Mononuclear cell (primary cell): ENCODE results near the gene PJA1. TPM values are rescaled to one million over a fixed set of nuclear protein-coding genes. Genes with fewer than 3 reads are reported as not detected.

Experiments used
- H3K27me3 ChIP-seq: 2 replicates; pipeline ENCODE4 v1.6.0; 2011; ENCODE audit warnings: low read length, control low read depth; ENCODE audit not compliant: insufficient read depth
- H3K4me1 ChIP-seq: 2 replicates; pipeline ENCODE4 v1.5.1; 2011; ENCODE audit warnings: mild to moderate bottlenecking, low read length, control low read depth; ENCODE audit not compliant: insufficient read depth
- H3K4me3 ChIP-seq: 2 replicates; pipeline ENCODE4 v1.5.1; 2011; ENCODE audit warnings: mild to moderate bottlenecking, low read length, moderate library complexity
- H3K9me3 ChIP-seq: 2 replicates; pipeline ENCODE4 v1.5.1; 2011; ENCODE audit warnings: low read depth, mild to moderate bottlenecking, control low read depth, low read length
- total RNA-seq: library from RNA; depleted of rRNA; stranded (reverse); fragments of >200 nt; gene quantifications from one replicate; pipeline ENCODE4 v1.2.3, GENCODE V29; 2012

PJA1 gene
- total RNA-seq, 1 donor: 15.8 TPM

DNA sequence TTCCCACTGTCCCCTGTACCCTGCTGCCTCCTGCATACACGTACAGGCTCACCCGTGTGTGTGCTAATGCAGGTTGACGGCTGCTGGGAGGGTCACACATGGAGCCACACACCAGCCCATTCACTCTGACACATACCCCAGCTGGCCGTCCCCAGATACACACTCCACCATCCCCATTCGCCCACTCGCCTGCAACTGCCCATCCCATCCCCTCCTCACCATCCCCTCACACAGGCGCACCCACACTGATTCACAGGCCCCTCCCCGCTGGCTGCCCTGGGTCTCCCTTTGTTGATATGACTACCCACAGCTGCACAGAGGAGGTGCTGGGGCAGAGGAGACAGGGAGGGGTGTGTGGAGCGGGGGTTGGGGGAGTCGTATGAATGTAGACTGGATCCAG lies 25.7 kb downstream of the PJA1 start:
- Histone ChIP-seq H3K27me3 (no peaks in the 10 kb centered on the region), H3K4me1 (no peaks in the 10 kb centered on the region), H3K4me3 (no peak overlapping the region), H3K9me3 (no peaks in the 10 kb centered on the region)

DNA sequence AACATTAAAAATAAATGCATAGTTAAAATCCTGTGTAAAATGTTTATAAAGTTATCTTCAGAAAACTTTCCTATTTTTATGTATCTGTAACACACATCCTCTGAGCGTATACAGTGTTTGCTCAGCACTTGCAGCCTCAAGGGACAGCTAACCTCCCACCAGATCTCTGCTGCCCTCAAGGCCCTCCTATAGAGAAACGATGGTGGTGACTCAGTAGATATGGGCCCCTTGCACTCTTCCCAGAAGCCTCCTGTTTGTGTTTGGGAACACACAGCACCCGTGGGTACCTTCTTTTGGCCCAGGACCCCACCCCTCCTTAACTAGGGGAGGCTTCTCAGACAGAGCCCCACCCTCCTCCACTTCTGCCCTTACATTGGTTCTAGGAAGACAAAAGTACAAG lies 26.7 kb downstream of the PJA1 start:
- Histone ChIP-seq H3K4me3 (no peak overlapping the region), H3K9me3 (no peaks in the 10 kb centered on the region), H3K4me1 (no peaks in the 10 kb centered on the region), H3K27me3 (no peaks in the 10 kb centered on the region)

DNA sequence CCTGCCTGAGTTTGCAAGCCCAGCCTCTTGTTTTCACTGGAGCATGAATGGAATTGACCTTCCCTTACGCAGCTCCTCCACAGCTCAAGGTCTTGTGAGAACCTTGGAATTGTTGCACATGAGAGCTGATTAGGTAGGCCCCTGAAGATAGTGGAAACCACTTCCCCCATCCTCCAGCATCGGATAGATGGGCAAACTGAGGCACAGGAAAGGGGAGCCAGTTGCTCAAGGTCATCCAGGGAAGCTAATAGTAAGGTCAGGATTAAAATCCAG lies 27.2 kb downstream of the PJA1 start:
- H3K27me3 ChIP-seq: no peaks in the 10 kb centered on the region
- H3K4me1 ChIP-seq: no peaks in the 10 kb centered on the region
- H3K4me3 ChIP-seq: no peak overlapping the region
- H3K9me3 ChIP-seq: no peaks in the 10 kb centered on the region

DNA sequence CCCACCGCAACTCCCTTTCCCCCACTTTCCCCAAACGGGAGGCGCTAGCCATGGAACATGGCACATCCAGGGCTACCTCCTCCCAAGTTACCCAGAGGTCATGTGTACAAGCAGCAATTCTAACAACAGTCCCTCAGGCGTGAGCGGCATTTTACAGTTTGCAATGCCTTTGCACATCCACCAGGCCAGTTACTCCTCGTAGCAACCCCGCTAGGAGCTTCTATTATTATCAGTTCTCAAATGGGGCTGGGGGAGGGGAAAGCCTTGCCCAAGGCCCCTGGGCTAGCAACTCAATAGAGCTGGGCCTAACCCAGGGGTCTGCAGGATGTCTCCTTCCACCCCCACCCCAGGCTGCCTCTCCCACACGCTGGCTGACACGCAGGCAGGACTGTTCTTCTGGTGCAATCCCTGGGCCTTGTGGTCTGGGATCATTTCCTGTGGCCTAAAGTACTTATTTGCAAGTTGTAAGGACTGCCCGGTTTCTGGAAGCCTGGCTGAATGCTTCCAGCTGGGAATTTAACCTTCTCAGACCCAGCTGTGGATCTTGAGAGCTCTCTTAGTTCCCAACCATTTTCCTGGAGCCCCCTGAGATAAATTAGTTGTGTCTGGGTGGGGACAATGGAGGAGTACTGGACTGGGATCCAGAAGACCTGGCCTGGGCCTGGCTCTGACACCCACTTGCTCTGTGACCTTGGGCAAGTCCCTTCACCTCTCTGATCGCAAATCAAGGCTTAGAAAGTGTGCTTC lies 27.7 kb downstream of the PJA1 start:
- Histone ChIP-seq H3K27me3 (no peaks in the 10 kb centered on the region), H3K4me1 (no peaks in the 10 kb centered on the region), H3K4me3 (no peak overlapping the region), H3K9me3 (no peaks in the 10 kb centered on the region)

DNA sequence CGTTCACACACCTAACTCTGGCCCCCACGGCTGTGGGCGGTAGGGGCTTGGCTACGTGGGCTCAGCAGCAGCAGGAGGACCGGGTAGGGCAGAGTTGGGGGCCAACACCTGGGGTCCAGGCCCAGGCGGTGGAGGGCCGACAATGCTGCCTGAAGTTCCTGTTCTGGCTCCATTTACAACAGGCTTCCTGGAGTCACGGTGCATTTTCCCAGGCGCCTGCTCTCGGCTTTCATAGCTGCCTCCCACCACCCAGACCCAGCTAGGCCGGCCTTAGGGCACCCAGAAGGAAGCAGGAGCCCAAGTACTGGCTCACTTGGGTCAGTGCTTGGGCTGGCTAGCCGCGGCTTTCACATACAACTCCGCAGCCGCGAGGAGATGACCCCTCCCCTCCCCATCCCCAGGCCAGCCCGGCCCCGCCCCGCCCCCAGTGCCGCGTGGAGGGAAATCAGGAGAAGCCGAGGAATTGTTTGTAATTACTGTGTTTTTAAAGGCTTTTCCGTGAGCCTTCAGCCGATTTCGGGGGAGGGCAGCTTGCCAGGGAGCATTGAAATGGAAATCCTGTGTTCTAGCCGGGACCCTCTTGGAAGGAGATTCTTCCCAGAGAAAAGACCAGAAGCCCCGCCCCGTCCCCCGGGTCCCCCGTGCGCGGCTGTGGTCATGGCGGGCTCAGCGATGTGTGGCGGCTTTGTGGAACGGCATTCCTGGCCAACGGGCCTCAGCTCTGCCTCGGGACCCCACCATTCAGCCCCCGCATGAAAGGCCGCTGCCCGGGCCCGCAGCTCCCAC lies 28.5 kb downstream of the PJA1 start:
- Histone ChIP-seq H3K4me3 (no peak overlapping the region), H3K27me3 (no peaks in the 10 kb centered on the region), H3K9me3 (no peaks in the 10 kb centered on the region), H3K4me1 (no peaks in the 10 kb centered on the region)

DNA sequence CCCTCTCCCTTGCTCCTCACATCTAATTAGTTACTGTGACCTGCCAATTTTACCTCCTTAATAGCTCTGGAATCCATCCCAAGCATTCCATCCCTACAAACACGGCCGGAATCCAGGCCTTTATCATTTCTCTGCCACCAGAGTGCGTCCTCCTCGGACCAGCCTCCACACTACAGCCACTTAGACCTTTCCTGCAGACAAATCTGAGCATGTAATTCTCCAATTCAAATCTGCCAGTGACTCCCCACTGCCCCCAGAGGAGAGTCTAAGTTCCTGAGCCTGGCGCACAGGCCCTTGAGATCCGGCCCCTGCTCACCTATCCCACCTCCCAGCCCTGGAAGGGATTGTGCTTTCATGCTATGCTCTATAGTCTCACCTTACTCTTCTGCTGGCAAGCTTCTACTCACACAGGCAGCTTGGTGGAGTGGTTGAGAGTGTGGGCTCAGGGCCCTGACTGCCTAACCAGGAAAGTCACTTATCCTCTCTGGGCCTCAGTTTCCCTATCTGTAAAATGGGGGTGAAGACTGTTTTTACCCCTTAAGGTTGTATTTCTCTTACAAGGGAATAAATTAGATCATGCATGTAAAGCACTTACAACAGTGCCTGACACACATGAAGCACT lies 31.2 kb downstream of the PJA1 start:
- Histone ChIP-seq H3K4me3 (no peak overlapping the region), H3K9me3 (no peaks in the 10 kb centered on the region), H3K27me3 (no peaks in the 10 kb centered on the region), H3K4me1 (no peaks in the 10 kb centered on the region)

DNA sequence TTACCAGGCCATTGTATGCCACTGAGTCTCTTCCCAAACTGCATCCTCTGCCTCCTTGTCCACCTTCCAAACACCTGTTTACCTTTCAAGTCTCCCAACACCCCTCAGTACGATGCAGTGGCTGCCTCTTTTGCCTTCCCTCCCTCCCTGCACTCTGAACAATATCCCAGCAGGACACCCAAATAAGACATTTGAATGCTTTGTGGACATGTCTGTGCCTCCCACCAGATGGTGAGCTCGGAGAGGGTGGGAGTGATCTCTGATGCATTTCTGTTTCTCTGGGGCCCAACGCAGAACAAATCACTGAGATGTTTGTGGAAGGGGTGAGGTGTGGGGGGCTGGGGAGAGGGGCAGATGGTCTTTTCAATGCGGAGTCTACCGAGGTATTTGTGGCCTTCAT lies 33.4 kb downstream of the PJA1 start:
- no peak overlapping the region for H3K4me3 ChIP-seq
- H3K9me3 ChIP-seq: no peaks in the 10 kb centered on the region
- H3K27me3 ChIP-seq: no peaks in the 10 kb centered on the region

DNA sequence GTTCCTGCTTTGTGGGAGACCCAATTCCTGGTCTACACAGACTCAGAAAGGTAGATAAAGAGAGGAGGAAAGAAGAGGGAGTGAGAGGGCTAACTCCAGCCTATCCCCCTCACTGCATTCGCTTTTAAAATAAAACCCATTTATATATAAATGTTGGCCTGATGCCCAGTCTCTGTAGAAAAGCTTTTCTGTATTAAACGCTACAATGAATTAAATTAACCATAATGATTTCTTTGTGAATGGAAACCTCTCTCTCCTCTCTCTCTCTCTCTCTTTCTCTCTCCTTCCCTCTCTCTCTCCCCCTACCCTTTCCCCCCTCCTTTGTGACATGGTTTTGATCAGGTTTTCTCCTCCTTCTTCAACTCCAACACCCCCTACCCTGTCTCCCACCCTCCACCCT lies 34.8 kb downstream of the PJA1 start:
- H3K4me1 ChIP-seq: no peaks in the 10 kb centered on the region
- no peaks in the 10 kb centered on the region for H3K27me3 ChIP-seq
- H3K4me3 ChIP-seq: no peak overlapping the region
- H3K9me3 ChIP-seq: no peaks in the 10 kb centered on the region

More for the DNA sequence above, 33.4 kb downstream of the PJA1 start:
- no peaks in the 10 kb centered on the region for H3K4me1 ChIP-seq

DNA sequence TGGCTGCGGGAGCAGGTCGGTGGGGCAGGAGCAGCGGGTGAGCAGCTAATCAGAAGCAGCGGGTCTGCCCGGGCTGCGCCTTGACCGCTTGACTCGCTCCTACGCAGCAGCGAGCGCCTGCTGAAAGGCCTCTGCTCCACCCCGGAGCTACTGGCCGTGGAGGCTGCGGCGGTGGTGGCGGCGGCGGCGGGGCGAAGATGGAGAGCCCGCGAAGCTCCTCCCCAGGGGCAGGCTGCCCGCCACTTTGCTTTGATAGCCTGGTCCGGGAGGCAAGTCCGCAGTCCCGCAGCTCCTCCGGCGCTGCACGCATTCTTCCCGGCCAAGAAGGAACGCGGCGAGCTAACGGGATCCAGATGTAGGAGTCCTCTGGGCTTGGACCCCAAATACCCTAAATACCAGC lies 36.7 kb downstream of the PJA1 start:
- H3K4me1 ChIP-seq: no peaks in the 10 kb centered on the region
- H3K4me3 ChIP-seq: no peak overlapping the region
- H3K9me3 ChIP-seq: no peaks in the 10 kb centered on the region
- H3K27me3 ChIP-seq: no peaks in the 10 kb centered on the region

DNA sequence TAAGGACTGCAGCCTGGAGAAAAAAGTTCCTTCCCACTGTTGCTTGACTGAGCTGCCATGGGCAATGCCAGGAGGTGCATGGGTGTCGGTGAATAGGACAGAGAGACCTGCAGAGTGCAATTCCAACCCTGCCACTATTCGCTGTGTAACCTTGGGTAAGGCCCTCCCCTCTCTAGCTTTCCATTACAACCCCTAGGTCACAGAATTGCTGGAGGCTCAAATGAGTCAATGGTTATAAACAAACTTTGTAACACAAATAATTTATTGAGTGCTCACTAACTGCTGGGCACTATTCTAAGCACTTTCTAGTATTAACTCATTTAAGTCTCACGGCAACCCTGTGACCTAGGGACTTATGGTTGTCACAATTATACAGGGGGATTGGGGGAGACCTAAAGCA lies 37.8 kb downstream of the PJA1 start:
- H3K4me1 ChIP-seq: no peaks in the 10 kb centered on the region
- no peaks in the 10 kb centered on the region for H3K9me3 ChIP-seq
- no peaks in the 10 kb centered on the region for H3K27me3 ChIP-seq
- H3K4me3 ChIP-seq: no peak overlapping the region

DNA sequence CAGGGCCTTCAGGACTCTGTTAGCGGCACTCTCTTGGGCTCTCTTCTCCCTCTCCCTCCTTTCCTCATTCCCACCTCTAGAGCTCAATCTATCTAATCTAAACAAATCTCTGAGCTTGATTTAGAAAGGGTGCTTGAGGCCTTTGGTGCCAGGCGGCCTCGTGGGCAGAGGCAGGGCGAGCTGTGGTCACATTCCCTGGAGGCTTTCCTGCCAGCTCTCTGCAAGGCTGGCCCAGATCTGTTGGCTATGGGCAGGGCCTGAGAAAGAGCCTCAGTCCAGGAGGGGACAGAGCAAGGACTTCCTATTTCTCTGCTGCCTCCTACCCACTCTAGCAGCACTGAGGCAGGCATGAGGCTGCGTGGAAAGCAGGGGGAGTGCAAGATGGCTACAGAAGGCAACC lies 38.6 kb downstream of the PJA1 start:
- no peaks in the 10 kb centered on the region for H3K4me1 ChIP-seq
- no peaks in the 10 kb centered on the region for H3K9me3 ChIP-seq
- no peaks in the 10 kb centered on the region for H3K27me3 ChIP-seq
- no peak overlapping the region for H3K4me3 ChIP-seq

DNA sequence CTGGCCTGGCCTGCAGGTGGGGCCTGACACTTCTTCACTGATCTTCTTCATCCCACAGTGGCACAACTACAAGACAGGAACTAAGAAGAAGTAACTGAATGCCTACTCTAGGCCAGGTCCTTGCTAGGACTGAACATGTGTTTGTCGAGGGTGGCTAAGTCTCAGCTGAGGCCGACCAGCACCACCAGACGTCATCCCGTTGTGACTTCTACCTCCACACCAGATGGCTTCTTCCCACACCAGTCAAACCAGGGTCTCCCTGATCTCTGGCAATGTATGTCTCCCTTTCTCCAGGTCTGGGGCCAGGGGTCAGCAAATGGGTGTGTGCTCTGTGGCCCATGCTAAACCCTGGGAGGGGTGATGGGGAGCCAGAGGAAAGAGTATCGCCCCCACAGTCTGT lies 40.2 kb downstream of the PJA1 start:
- no peak overlapping the region for H3K4me3 ChIP-seq
- no peaks in the 10 kb centered on the region for H3K4me1 ChIP-seq
- H3K27me3 ChIP-seq: no peaks in the 10 kb centered on the region
- no peaks in the 10 kb centered on the region for H3K9me3 ChIP-seq

DNA sequence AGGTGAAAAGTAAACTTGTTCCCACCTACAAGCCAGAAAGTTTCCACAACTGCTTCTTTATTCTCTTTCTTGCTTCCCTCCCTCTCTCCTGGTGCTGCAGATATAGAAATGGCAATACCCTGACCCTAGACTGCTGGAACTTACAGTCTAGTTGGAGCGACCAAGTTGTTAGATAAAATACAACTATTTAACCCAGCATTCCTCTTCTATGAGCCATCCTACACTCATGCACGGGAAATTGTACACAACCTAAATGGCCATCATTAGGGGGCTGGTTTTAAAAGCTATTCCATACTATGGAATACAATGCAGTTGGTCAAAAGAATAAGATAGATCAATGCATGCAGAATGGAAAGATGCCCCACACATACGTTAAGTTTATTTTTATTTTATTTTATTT lies 41.1 kb downstream of the PJA1 start:
- H3K27me3 ChIP-seq: no peaks in the 10 kb centered on the region
- no peak overlapping the region for H3K4me3 ChIP-seq
- no peaks in the 10 kb centered on the region for H3K9me3 ChIP-seq
- H3K4me1 ChIP-seq: no peaks in the 10 kb centered on the region

DNA sequence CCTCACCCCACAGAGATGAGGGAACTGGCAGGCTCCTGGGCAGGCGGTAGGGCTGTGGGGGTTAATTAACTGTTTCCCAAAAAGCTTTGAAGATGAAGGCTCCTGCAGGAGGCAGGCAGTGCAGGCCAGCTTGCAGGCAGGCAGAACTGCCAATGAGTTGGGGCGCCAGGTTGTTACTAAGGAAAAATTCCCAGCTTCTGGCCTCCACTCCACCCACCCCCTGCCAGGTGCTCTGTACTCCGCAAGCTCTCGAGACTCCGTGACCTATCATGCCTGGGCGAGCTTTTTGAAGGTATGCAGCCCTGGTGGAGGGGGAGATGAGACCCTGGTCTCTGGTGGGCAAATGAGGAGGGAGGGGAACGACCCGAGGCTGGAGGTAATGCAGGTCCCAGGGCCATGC lies 41.8 kb downstream of the PJA1 start:
- H3K4me3 ChIP-seq: no peak overlapping the region
- no peaks in the 10 kb centered on the region for H3K9me3 ChIP-seq
- H3K4me1 ChIP-seq: no peaks in the 10 kb centered on the region
- H3K27me3 ChIP-seq: no peaks in the 10 kb centered on the region

DNA sequence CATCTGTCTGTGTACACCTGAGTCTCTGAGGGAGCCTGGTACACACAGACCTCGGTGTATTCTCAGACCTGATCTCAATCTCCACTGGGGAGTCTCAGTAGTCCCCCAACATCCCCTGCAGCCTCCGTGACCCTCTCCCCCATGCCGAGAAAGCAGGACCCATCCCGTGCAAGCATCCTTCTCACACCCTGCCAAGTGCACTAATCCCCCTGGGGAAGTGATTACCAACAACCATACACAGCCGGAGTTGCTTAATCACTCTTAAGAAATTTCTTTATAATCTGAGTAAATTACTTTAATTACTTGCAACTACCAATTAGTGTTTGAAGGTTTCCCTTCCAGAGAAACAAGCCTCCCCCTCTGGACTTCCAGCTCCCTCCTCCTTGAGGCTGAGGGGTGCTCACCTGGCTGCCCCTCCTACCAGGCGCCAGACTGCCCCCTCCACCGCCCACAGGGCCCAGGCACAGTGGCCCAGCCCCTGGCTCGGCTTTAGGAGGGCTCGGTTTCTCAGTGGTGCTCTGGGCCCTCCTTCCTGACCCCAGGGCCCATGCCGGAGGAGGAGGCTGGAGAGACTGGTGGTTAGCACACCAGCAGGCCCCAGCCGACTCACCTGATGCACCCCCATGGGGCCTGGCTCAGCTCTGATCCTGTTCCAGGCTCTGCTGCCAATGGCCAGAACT lies 43.8 kb downstream of the PJA1 start:
- Histone ChIP-seq H3K4me3 (no peak overlapping the region), H3K27me3 (no peaks in the 10 kb centered on the region)

More for the DNA sequence above, 43.8 kb downstream of the PJA1 start:
- no peaks in the 10 kb centered on the region for H3K9me3 ChIP-seq
- no peaks in the 10 kb centered on the region for H3K4me1 ChIP-seq
